Lower leg skin (tissue), 4 donors: ENCODE results near the gene MAGEA11. TPM values are rescaled to one million over a fixed set of nuclear protein-coding genes. Genes with fewer than 3 reads are reported as not detected.
"Not testable (repeated sequence)": the region's sequence is repeated elsewhere in the genome, so short reads cannot be mapped to it uniquely, and the experiment has no call there.

ENCODE experiments used
- DNase-seq, 2 donors: peaks; one replicate each; pipeline ENCODE4 v3.0.0-alpha.2; 2019; ENCODE audit warnings: low spot score in 2 of 2
- H3K4me3 ChIP-seq: fragments of 200-600 bp; sonication (generic); 2 replicates; pipeline ENCODE4 v1.5.1; 2017; ENCODE audit warnings: mild to moderate bottlenecking, low read depth; ENCODE audit not compliant: poor library complexity, severe bottlenecking
- POLR2A ChIP-seq, 2 donors: fragments of 450-650 bp; IDR thresholded peaks; one replicate each; pipeline ENCODE4 v1.6.1; 2016 to 2017; ENCODE audit warnings: antibody characterized with exemption in 2 of 2, mild to moderate bottlenecking in 1 of 2, moderate library complexity in 1 of 2
- WGBS, 2 donors: methylation state at CpG; one replicate each; pipeline ENCODE4 v1.1.5; 2018; 5-methylcytosine and 5-hydroxymethylcytosine counted together
- intact Hi-C: fragments of 100-400 bp; cut with DNase I; formaldehyde crosslinking; loops from one replicate; pipeline ENCODE4 v1.15.0; 2023; ENCODE audit warnings: low total_unique reads
- total RNA-seq, 4 donors: library from RNA; depleted of rRNA; stranded (reverse); fragments of >200 nt; gene quantifications; one replicate each; pipeline ENCODE4 v1.1.0, GENCODE V29; 2016
- TF ChIP-seq, protein P1 (sequence below), 3 donors: fragments of 450-650 bp; IDR thresholded peaks; one replicate each; pipeline ENCODE4 v1.5.1; 2016; ENCODE audit warnings: antibody characterized with exemption in 3 of 3, mild to moderate bottlenecking in 3 of 3, moderate library complexity in 2 of 3

Gene MAGEA11
- total RNA-seq, 4 donors from 2014 or later, result 0.13 TPM; not detected in 3

DNA sequence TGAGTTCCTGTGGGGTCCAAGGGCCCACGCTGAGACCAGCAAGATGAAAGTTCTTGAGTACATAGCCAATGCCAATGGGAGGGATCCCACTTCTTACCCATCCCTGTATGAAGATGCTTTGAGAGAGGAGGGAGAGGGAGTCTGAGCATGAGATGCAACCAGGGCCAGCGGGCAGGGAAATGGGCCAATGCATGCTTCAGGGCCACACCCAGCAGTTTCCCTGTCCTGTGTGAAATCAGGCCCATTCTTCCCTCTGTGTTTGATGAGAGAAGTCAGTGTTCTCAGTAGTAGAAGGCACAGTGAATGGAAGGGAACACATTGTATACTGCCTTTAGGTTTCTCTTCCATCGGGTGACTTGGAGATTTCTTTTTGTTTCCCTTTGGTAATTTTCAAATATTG, 4.8 kb downstream of the MAGEA11 start:
- TF ChIP-seq POLR2A (IDR thresholded peaks at IDR 0.05), result no peak
- TF ChIP-seq, protein P1, sequence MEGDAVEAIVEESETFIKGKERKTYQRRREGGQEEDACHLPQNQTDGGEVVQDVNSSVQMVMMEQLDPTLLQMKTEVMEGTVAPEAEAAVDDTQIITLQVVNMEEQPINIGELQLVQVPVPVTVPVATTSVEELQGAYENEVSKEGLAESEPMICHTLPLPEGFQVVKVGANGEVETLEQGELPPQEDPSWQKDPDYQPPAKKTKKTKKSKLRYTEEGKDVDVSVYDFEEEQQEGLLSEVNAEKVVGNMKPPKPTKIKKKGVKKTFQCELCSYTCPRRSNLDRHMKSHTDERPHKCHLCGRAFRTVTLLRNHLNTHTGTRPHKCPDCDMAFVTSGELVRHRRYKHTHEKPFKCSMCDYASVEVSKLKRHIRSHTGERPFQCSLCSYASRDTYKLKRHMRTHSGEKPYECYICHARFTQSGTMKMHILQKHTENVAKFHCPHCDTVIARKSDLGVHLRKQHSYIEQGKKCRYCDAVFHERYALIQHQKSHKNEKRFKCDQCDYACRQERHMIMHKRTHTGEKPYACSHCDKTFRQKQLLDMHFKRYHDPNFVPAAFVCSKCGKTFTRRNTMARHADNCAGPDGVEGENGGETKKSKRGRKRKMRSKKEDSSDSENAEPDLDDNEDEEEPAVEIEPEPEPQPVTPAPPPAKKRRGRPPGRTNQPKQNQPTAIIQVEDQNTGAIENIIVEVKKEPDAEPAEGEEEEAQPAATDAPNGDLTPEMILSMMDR (IDR thresholded peaks at IDR 0.05), result no peak
- H3K4me3 ChIP-seq, result no peak overlapping the region
- intact Hi-C loops, result no loop called here
- 71 to 79% methylated on average over 3 of the region's 3 CpGs for WGBS, 2 donors
- DNase-seq, result no peak

DNA sequence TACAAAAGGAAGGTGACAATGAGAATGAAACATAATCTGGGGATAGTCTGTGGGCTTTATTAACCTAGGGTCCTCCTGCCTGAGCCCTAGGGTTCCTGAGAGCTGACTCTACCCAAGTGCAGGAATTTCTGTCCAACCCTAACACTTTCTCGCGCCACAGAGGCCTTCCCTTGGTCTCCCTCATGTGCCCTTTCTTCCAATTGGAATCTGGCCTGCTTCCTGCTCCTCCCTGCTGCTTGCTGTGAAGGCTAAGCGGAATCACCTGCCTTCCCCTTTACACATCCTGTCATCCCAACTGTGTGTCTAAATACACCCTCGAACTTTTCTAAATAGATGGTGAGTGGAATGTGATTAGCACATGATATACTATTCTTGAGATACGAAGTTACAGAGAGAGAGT, 5.9 kb downstream of the MAGEA11 start:
- 64 to 85% methylated on average over 5 of the region's 5 CpGs for WGBS, 2 donors
- DNase-seq, result peak in 1 of 2 donors; percentile 68
- TF ChIP-seq, protein P1 (IDR thresholded peaks at IDR 0.05), result no peak
- no peak for TF ChIP-seq POLR2A (IDR thresholded peaks at IDR 0.05)
- no peak overlapping the region for H3K4me3 ChIP-seq
- intact Hi-C loops, result no loop called here

DNA sequence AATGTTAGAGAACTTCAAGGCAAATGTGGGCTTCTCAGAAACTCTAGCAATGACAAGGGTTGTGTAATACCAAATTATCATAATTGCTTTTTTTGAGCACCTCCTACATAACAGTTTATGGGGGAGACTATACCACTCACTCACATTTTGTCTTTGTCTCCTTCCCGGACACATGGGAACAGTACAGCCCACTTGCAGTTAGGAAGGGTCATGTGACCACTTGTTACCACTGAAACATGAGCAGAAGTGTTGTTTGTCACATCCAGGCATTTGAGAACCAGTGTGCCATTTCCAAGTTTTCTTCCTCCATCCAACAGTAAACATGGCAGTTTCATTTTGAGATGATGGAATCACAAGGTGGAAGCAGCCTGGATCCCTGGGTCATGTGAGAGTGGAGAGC, 6.9 kb downstream of the MAGEA11 start:
- WGBS, 2 donors, result 53 to 60% methylated on average over 1 of the region's 1 CpG
- intact Hi-C loops, result no loop called here
- no peak overlapping the region for H3K4me3 ChIP-seq
- DNase-seq, result no peak
- TF ChIP-seq POLR2A (IDR thresholded peaks at IDR 0.05), result no peak
- TF ChIP-seq, protein P1 (IDR thresholded peaks at IDR 0.05), result no peak

DNA sequence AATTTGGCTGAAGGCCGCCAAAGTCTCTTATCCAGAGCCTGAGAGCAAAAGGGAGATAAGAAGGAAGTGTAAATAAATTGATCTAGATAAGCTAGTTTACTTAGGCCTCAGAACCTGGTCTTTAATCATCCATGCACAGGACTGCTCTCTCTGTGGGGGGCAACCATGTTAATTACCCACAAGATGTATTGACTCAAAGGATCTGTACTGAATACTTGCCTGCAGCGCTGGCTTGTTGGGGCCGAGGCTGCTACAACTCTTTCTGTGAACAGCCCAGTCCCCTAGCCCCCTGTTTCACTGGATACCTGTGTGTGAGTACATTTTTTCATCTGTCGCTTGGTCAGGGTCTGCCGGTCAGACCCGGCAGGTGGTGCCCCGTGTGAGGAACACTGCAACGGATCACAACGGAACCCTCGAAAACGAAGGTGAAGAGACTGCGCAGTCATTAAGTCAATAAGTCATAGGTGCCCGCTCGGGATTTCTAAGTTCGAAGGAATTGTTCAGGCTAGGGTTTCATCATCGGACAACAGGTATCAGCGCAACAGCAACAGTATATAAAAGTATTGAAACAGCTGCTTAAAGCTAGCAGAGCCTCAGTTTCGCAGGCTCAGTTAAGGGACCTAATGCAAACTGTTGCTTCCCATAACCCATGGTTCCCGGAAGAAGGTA, 8.3 kb downstream of the MAGEA11 start:
- H3K4me3 ChIP-seq, result no peak overlapping the region
- peak in 1 of 2 donors; percentile 59 for DNase-seq
- 78 to 81% methylated on average over 19 of the region's 19 CpGs for whole genome bisulfite sequencing, 2 donors
- no peak for TF ChIP-seq POLR2A (IDR thresholded peaks at IDR 0.05)
- TF ChIP-seq, protein P1 (IDR thresholded peaks at IDR 0.05), result no peak
- intact Hi-C loops, result no loop called here

DNA sequence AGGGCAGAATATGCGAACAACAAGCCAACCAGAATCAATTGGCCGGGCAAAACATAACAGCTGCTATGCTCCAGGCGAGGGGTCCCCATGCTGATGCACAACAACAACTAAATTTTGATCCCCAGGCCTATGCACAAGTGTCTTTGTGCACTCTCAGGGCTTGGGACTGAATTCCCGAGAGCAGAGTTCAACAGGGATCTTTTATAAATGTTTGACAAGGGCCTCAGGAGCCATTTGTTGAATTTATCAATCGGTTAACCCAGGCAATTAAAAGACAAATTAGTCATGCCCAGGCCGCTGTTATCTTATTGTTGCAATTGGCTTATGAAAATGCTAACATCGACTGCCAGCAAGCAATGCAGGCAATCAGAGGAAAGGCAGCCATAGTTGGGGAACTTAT, 9.4 kb downstream of the MAGEA11 start:
- 73 to 88% methylated on average over 6 to 7 of the region's 7 CpGs for WGBS, 2 donors
- H3K4me3 ChIP-seq, DNase-seq, intact Hi-C loops: not testable (repeated sequence)

DNA sequence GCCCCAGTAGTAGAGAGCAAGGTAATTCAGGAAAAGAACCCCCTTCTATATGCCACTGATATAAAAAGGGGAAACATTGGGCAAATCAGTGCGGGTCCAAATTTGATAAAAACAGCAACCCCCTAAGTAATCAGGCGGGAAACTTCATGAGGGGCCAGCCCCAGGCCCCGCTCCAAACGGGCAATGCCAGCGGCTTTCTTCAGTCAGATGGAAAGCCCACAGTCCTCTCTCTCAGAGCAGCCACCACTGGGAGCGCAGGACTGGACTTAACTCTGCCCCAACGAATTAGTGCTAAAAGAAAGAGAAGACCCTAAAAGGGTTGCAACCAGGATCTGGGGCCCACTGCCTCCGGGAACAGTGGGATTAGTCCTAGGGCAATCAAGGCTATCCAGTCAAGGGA, 9.9 kb downstream of the MAGEA11 start:
- intact Hi-C loops, result no loop called here
- WGBS, 2 donors, result 77 to 86% methylated on average over 8 of the region's 8 CpGs
- no peak overlapping the region for H3K4me3 ChIP-seq
- TF ChIP-seq POLR2A (IDR thresholded peaks at IDR 0.05), result no peak
- TF ChIP-seq, protein P1 (IDR thresholded peaks at IDR 0.05), result no peak
- peak in 1 of 2 donors; percentile 60 for DNase-seq

DNA sequence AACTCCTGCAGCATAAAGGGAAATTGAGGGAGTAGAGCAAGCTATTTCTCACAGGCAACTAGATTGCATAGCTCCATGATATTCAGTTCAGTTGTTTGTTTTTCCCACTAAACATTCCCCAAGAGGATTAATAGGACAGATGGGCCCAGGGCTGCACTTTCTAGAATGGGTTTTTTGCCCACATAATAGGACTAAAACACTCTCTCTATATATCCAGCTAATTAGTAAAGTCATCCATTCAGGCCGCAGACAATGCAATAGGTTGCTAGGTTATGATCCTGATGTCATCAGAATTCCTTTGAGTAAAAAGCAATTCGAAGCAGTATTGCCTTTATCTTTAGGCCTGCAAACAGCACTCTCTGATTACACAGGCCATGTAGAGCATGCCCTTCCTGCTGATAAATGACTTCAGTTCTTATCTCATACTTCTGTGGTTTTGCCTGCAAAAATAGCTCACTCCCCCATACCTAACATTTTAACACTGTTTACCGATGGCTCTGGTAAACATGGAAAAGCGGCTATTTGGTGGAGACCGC, 11.8 kb downstream of the MAGEA11 start:
- DNase-seq, intact Hi-C loops, H3K4me3 ChIP-seq: not testable (repeated sequence)
- WGBS, 2 donors, result 77 to 100% methylated on average over 3 of the region's 5 CpGs

DNA sequence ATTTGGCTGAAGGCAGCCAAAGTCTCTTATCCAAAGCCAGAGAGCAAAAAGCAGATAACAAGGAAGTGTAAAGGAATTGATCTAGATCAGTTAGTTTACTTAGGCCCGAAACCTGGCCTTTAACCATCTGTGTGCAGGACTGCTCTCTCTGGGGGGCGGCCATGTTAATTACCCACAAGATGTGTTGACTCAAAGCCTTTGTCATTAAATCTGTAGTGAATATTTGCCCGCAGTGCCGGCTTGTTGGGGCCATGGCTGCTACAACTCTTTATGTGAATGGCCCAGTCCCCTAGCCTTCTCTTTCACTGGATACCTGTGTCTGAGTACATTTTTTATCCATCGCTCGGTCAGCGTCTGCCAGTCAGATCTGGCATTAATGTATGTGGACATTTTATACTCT, 15.4 kb downstream of the MAGEA11 start:
- intact Hi-C loops, H3K4me3 ChIP-seq, DNase-seq: not testable (repeated sequence)
- 67% methylated on average over 3 of the region's 7 CpGs; no CpG with 5 or more reads in 1 of the 2 donors for WGBS, 2 donors

DNA sequence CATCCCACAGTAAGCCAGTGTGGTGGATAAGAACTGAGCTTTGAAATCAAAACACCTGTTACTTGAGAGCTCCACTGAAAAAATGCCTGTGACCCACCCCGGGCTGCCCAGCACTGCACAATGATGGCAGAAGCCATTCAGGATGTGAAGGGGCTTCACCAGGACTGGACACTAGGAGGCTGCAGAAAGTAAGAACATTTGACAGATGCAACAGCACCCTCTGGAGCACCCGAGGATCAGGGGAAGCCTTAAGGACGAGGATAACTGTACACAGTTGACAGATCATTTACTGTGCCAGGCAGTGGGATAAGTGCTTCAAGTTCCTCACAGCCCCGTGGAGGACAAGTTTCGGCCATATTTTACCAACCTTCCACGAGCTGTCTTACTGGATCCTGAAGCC, 30.4 kb downstream of the MAGEA11 start:
- WGBS, 2 donors, result no CpG with 5 or more reads among the region's 6 CpGs
- DNase-seq, H3K4me3 ChIP-seq, intact Hi-C loops: not testable (repeated sequence)
